IPS-20b (cell line): ENCODE measurements around the gene HMSD.

Experiments
- H3K27ac ChIP-seq: one replicate; pipeline ENCODE4 v1.5.1; 2013; ENCODE audit warnings: low read length
- H3K27me3 ChIP-seq: 2 replicates; pipeline ENCODE4 v1.6.1; 2013; ENCODE audit warnings: mild to moderate bottlenecking, low read length, inconsistent platforms; ENCODE audit not compliant: insufficient read depth
- H3K36me3 ChIP-seq: 2 replicates; pipeline ENCODE4 v1.6.1; 2013; ENCODE audit warnings: low read depth, mild to moderate bottlenecking, inconsistent platforms, low read length, moderate library complexity; ENCODE audit not compliant: insufficient read depth
- H3K4me1 ChIP-seq: 2 replicates; pipeline ENCODE4 v1.6.1; 2013; ENCODE audit warnings: mild to moderate bottlenecking, control low read depth, inconsistent platforms, low read length, moderate library complexity; ENCODE audit not compliant: insufficient read depth
- H3K4me3 ChIP-seq: 2 replicates; pipeline ENCODE4 v1.5.1; 2013; ENCODE audit warnings: mild to moderate bottlenecking, low read length, inconsistent platforms
- H3K9ac ChIP-seq: 2 replicates; pipeline ENCODE4 v1.6.1; 2013; ENCODE audit warnings: low read depth, mild to moderate bottlenecking, inconsistent platforms, low read length, moderate library complexity
- H3K9me3 ChIP-seq: 2 replicates; pipeline ENCODE4 v1.6.1; 2013; ENCODE audit warnings: mild to moderate bottlenecking, low read depth, low read length, inconsistent platforms; ENCODE audit not compliant: insufficient read depth

The HMSD gene

DNA sequence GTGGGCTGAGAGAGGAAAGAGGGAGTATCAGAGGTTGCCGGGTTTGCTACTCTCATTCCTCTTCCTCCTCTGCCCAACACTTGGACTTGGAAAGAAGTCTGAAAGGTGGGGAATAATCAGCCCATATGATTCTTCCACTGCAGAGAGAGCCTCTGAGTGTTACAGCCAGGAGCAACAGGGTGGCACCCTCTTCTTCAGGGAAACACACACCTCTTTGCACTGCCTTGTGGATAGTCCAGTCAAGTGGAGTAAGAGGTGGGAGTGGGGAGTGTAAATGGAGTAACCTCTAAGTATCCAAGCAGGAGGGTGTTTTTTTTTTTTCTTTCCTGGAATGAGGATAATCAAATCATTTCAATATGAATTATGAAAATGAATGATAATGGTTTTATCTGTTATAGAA is 11.8 kb downstream of the HMSD start:
- Histone ChIP-seq H3K9me3 (no peaks in the 10 kb centered on the region), H3K4me3 (no peak overlapping the region), H3K27ac (no peak overlapping the region), H3K9ac (no peak overlapping the region), H3K36me3 (no peaks in the 10 kb centered on the region), H3K27me3 (peaks cover 5% of the 10 kb centered on the region; the same call in 1 of the 2 replicates), H3K4me1 (no peaks in the 10 kb centered on the region)

DNA sequence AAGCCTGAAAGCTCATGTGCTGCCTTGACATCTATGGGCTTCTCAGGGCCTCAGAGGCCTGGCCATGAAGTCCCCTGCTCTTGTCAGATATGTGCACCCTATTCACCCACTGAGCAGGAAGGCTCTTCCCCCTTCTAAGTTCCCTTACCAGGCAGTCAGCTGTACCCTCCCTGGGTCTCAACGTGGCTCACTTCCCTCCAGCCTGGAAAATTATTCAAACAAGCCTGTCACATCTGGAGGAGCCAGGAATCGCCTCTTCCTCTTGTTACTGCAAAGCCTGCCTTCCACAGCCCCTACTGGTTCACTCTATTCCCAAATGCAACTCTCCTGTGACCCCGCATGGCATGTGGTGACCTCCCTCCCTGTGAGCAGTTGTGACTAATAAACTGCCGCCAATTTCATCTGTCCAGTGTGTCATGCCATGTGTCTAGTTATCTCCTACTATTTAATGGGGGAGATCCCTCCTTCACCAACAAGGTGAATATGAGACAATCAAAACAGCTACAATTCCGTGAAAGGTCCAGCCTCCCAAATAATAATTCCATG is 12.4 kb downstream of the HMSD start:
- Histone ChIP-seq H3K9me3 (no peaks in the 10 kb centered on the region), H3K4me1 (no peaks in the 10 kb centered on the region), H3K4me3 (no peak overlapping the region), H3K36me3 (no peaks in the 10 kb centered on the region), H3K27me3 (peaks cover 9% of the 10 kb centered on the region; the same call in 1 of the 2 replicates), H3K9ac (no peak overlapping the region), H3K27ac (no peak overlapping the region)

GRCh38 chr18:63962137-63962536 is 13.0 kb downstream of the HMSD start:
- Histone ChIP-seq H3K9ac (no peak overlapping the region), H3K4me3 (no peak overlapping the region), H3K36me3 (no peaks in the 10 kb centered on the region), H3K27ac (no peak overlapping the region), H3K4me1 (no peaks in the 10 kb centered on the region), H3K9me3 (no peaks in the 10 kb centered on the region), H3K27me3 (peaks cover 10% of the 10 kb centered on the region; the same call in 1 of the 2 replicates)

DNA sequence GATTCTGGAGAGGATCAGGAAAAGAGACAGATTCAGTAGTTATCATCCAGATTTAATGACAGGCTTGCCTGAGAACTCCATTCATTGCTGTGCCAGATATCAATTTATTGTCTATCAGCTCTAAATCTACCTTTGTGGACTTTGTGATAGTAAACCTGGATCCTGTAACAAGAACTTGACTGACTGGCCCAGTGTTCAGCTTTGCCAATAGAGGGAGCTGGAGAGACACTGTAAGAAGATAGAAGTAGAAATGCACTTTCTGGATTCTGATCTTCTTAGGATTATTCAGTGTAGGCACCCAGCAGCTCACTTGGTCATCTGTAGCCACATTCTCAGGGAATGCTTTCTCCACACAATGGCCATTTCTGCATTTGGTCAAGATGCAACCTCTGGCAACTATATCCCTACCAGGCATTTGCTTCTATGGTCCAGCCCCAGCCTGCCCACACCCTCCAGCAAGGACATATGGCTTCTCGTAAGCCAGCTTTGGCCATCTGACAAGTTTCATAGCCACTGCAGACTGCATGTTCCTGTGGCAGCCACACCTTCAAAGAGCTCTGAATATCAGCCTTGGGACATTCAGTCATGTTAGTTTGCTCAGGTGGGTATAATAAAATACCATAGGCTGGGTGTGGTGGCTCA is 14.6 kb downstream of the HMSD start:
- no peaks in the 10 kb centered on the region for H3K36me3 ChIP-seq
- H3K27ac ChIP-seq = no peak overlapping the region
- no peaks in the 10 kb centered on the region for H3K9me3 ChIP-seq
- no peaks in the 10 kb centered on the region for H3K4me1 ChIP-seq
- H3K4me3 ChIP-seq = no peak overlapping the region
- peaks cover 17% of the 10 kb centered on the region; the same call in 1 of the 2 replicates for H3K27me3 ChIP-seq
- no peak overlapping the region for H3K9ac ChIP-seq

GRCh38 chr18:63964908-63965307 is 15.8 kb downstream of the HMSD start:
- Histone ChIP-seq H3K9ac (no peak overlapping the region), H3K36me3 (no peaks in the 10 kb centered on the region), H3K9me3 (no peaks in the 10 kb centered on the region), H3K27ac (no peak overlapping the region), H3K4me1 (0 out of 2 replicates have a peak, but pooled peaks cover 7% of the 10 kb centered on the region), H3K4me3 (no peak overlapping the region), H3K27me3 (peaks cover 18% of the 10 kb centered on the region; the same call in 1 of the 2 replicates)

DNA sequence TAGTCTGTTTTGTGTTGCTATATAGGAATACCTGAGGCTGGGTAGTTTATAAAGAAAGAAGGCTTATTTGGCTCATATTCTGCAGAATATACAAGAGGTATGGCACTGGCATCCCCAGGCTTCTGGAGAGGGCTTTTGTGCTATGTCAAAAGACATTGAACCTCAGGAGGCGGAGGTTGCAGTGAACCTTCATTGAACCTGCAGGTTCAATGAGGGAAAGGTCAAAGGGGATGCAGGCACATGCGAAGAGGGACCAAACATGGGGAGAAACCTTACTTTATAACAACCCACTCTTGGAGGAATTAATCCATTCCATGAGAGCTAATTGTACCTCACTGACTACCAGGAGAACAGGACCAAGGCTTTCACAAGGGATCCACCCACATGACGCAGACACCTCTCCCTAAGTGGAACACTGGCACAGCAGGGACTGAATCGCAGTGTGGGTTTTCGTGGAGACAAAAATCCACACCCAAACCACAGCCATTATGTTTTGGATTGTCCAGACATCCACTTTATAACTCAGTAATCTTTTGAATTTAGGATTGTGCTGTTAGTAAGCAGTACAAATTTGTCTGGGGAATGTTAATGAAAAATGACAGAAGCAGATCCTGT is 16.7 kb downstream of the HMSD start:
- no peak overlapping the region for H3K27ac ChIP-seq
- no peaks in the 10 kb centered on the region for H3K36me3 ChIP-seq
- H3K4me1 ChIP-seq = 0 out of 2 replicates have a peak, but pooled peaks cover 7% of the 10 kb centered on the region
- no peaks in the 10 kb centered on the region for H3K9me3 ChIP-seq
- H3K27me3 ChIP-seq = peaks cover 18% of the 10 kb centered on the region; the same call in 1 of the 2 replicates
- no peak overlapping the region for H3K9ac ChIP-seq
- no peak overlapping the region for H3K4me3 ChIP-seq

DNA sequence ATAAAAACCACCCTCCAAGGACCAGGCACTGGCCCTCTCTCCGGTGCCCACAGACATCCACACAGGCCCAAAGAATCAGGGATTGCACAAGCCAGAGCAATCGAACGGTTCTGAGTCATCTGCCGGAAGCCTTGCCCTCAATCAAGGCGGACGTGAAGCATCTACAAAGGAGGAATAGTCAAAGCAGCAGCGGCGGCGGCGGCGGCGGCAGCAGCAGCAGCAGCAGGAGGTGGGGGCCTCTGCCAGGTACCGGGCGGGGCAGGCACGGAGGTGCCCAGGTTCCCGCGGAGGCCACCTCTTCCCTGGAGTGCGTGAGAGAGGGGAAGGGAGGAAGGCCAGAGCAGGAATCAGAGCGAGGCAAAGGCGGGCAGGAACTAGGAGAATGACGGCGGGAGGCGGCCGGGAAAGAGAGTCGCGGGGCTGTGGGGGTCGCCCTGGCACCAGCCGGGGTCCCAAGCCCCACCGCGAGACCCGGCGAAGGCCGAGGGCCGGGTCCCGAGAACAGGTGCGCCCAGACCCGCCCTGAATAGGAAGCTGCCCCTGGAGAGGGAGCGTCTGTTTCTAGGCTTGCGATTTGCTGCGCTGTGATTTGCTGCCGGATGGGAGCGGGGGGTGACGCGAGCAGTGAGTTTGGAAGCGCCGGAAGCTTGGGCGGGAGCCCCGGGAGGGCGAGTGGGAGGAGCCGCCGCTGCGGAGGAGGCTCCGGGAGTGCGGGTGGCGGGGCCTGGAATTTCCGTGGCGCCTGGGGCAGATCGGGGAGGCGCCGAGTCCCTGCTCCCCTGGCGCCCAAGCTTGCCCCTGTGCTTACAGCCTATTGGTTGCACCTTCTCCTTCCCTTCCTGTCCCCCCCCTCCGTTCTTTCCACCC is 21.1 kb downstream of the HMSD start, which contains the start of gene SERPINB8:
TSS of gene SERPINB8 (plus strand) at position 140 of the 867 bp plus-strand sequence. CDS start 8,228 bp downstream, outside the sequence.
- peak within 1 kb of the TSS; percentile 78 for H3K9ac ChIP-seq
- H3K9me3 ChIP-seq = no peaks in the 10 kb centered on the region
- H3K27me3 ChIP-seq = peaks cover 41% of the 10 kb centered on the region
- peak within 1 kb of the TSS; percentile 59 for H3K27ac ChIP-seq
- no peaks in the 10 kb centered on the region for H3K36me3 ChIP-seq
- H3K4me1 ChIP-seq = peaks cover 16% of the 10 kb centered on the region
- peak within 1 kb of the TSS; percentile 77 for H3K4me3 ChIP-seq

GRCh38 chr18:63970809-63971205 is 21.7 kb downstream of the HMSD start:
- H3K4me3 ChIP-seq = peak overlapping the region; percentile 77
- peak overlapping the region; percentile 59 for H3K27ac ChIP-seq
- H3K9ac ChIP-seq = peak overlapping the region; percentile 78
- no peaks in the 10 kb centered on the region for H3K36me3 ChIP-seq
- H3K27me3 ChIP-seq = peaks cover 47% of the 10 kb centered on the region
- peaks cover 16% of the 10 kb centered on the region for H3K4me1 ChIP-seq
- H3K9me3 ChIP-seq = no peaks in the 10 kb centered on the region

DNA sequence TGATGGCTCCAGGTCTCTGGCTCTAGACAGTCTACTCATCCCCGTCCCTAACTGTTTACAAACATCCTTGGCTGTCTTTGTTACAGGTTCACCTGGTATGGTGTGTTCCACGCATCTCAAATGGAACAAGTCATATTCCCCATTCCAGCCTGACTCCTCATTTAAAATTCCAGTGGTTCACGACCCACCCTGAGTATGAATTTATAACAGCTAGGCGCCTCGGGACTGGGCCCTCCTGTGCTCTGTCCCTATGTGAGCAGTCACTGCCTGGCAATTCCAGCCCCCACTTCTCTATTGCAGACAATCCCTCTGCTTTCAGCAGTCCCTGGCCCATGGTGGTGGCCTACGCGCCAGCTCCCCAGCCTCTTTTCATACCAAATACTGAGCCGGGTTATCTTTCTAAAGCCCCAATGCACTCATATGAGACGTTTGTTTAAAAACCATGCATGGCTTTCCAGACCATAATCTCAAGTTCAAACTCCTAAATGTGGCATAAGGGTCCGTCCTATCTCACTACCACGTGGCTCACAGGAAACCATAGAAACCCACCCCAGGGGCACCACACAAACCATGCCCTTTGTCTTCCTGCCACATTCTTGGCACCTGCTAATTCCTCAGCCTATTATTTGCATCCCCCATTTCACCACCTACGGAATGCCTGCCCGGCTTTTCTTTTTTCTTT is 22.4 kb downstream of the HMSD start:
- Histone ChIP-seq H3K27ac (peak overlapping the region; percentile 59), H3K9me3 (no peaks in the 10 kb centered on the region), H3K27me3 (peaks cover 51% of the 10 kb centered on the region), H3K36me3 (no peaks in the 10 kb centered on the region), H3K4me1 (peaks cover 16% of the 10 kb centered on the region), H3K4me3 (peak overlapping the region; percentile 77), H3K9ac (peak overlapping the region; percentile 78)

DNA sequence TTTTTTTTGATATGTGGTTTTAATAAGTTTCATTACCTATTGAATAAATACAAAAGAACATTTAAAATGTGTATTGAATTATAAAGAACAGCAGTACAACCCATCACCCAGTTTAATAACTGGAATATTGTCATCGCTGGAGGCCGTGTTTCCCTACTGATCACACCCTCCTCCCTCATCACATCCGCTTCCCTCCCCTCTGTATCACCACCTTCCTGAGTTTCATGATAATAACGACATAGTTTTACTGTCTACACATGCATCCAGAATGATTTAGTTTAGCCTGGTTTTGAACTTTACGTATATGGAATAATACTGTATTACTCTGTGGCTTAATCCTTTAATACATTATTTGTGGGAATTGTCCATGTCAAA is 22.9 kb downstream of the HMSD start:
- Histone ChIP-seq H3K27ac (no peak overlapping the region), H3K4me3 (no peak overlapping the region), H3K9ac (no peak overlapping the region), H3K4me1 (peaks cover 16% of the 10 kb centered on the region), H3K27me3 (peaks cover 54% of the 10 kb centered on the region), H3K9me3 (no peaks in the 10 kb centered on the region), H3K36me3 (no peaks in the 10 kb centered on the region)

- H3K4me3 ChIP-seq = no peak overlapping the region
- no peak overlapping the region for H3K9ac ChIP-seq
- no peak overlapping the region for H3K27ac ChIP-seq
- H3K4me1 ChIP-seq = peaks cover 10% of the 10 kb centered on the region
- H3K9me3 ChIP-seq = no peaks in the 10 kb centered on the region
- H3K36me3 ChIP-seq = no peaks in the 10 kb centered on the region
- peaks cover 76% of the 10 kb centered on the region for H3K27me3 ChIP-seq
These were observed 25.9 kb downstream of the HMSD start for GRCh38 chr18:63974991-63975390.
